Liver (tissue), 3 donors: ENCODE measurements around the gene EPB41L4A.

ENCODE experiments used
- NR2F2 ChIP-seq: IDR thresholded peaks from 2 replicates; pipeline ENCODE4 v1.6.1; 2016; ENCODE audit warnings: antibody characterized with exemption
- TF ChIP-seq, protein P1 (sequence below): IDR thresholded peaks from 2 replicates; pipeline ENCODE4 v1.6.1; 2016; ENCODE audit warnings: antibody characterized with exemption
- TF ChIP-seq, protein P2 (sequence below): fragments of 150-350 bp; IDR thresholded peaks from 2 replicates; pipeline ENCODE4 v1.5.1; 2017; ENCODE audit warnings: improper control_type of control experiment, low read depth, low read length; ENCODE audit not compliant: missing input control
- TF ChIP-seq, protein P3 (sequence below): IDR thresholded peaks from 2 replicates; pipeline ENCODE4 v1.6.1; 2016; ENCODE audit warnings: antibody characterized with exemption
- donor health status: healthy.
- donor health status: healthy.

DNA sequence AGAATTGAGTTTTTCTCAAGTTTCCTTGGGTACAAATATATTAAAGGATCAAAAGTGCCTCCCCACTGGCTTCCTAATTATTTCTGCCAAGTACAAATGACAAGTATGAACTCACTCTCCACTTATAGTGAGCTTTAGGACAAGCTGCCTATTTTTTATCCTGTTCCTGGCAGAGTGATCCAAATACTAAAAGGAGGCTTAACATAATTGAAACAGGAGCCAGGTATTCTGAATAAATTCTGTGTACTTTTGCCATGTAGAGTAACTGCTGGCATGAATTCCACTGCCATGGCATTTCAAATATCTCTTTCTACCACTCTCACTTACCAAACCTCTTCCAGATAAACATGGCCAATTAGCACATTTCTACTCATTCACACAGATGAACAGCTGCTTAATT, 171.1 kb downstream of the EPB41L4A start:
- TF ChIP-seq, protein P1, sequence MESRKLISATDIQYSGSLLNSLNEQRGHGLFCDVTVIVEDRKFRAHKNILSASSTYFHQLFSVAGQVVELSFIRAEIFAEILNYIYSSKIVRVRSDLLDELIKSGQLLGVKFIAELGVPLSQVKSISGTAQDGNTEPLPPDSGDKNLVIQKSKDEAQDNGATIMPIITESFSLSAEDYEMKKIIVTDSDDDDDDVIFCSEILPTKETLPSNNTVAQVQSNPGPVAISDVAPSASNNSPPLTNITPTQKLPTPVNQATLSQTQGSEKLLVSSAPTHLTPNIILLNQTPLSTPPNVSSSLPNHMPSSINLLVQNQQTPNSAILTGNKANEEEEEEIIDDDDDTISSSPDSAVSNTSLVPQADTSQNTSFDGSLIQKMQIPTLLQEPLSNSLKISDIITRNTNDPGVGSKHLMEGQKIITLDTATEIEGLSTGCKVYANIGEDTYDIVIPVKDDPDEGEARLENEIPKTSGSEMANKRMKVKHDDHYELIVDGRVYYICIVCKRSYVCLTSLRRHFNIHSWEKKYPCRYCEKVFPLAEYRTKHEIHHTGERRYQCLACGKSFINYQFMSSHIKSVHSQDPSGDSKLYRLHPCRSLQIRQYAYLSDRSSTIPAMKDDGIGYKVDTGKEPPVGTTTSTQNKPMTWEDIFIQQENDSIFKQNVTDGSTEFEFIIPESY, result no peak
- TF ChIP-seq, protein P2, sequence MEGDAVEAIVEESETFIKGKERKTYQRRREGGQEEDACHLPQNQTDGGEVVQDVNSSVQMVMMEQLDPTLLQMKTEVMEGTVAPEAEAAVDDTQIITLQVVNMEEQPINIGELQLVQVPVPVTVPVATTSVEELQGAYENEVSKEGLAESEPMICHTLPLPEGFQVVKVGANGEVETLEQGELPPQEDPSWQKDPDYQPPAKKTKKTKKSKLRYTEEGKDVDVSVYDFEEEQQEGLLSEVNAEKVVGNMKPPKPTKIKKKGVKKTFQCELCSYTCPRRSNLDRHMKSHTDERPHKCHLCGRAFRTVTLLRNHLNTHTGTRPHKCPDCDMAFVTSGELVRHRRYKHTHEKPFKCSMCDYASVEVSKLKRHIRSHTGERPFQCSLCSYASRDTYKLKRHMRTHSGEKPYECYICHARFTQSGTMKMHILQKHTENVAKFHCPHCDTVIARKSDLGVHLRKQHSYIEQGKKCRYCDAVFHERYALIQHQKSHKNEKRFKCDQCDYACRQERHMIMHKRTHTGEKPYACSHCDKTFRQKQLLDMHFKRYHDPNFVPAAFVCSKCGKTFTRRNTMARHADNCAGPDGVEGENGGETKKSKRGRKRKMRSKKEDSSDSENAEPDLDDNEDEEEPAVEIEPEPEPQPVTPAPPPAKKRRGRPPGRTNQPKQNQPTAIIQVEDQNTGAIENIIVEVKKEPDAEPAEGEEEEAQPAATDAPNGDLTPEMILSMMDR, result no peak
- no peak for TF ChIP-seq NR2F2
- TF ChIP-seq, protein P3, sequence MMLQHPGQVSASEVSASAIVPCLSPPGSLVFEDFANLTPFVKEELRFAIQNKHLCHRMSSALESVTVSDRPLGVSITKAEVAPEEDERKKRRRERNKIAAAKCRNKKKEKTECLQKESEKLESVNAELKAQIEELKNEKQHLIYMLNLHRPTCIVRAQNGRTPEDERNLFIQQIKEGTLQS, result no peak
